ENCODE measurements around the gene BTF3L4. TPM values are rescaled to one million over a fixed set of nuclear protein-coding genes. Genes with fewer than 3 reads are reported as not detected.
"Not testable (repeated sequence)": the region's sequence is repeated elsewhere in the genome, so short reads cannot be mapped to it uniquely, and the experiment has no call there.

Gene BTF3L4
- total RNA-seq, 1 experiment from 2014 or later = 45.4 TPM

DNA sequence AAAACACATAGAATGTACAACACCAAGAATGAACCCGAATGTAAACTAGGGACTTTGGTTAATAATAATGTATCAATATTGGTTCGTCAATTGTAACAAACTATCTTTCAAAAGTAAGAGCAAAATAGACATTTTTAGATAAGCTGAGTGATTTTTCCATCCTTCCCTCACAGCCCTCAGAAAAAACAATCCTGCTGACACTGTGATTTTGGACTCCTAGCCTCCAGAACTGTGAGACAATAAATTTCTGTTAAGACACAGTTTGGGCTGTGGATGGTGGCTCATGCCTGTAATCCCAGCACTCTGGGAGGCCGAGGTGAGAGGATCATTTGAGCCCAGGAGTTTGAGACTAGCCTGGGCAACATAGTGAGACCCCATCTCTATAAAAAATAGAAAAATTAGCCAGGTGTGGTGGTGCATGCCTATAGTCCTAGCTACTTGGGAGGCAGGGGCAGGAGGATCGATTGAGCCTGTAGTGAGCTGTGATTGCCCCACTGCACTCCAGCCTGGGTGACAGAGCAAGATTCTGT, 10.4 kb upstream of the BTF3L4 start:
- not testable (repeated sequence) for H3K27me3 ChIP-seq, H3K4me3 ChIP-seq, H3K9me3 ChIP-seq, DNase-seq
- peaks cover 22% of the 10 kb centered on the region for H3K36me3 ChIP-seq

DNA sequence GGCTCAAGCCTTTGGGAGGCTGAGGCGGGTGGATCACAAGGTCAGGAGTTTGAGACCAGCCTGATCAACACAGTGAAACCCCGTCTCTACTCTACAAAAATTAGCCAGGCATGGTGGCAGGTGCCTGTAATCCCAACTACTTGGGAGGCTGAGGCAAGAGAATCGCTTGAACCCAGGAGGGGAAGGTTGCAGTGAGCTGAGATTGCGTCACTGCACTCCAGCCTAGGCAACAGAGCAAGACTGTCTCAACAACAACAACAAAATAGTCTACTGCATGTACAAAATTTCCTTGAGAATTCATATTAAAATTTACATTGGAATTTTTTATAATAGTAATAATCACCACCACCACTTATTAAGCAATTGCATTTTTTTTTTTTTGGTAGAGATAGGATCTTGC, 6.8 kb upstream of the BTF3L4 start:
- peaks cover 34% of the 10 kb centered on the region for H3K36me3 ChIP-seq
- not testable (repeated sequence) for H3K9me3 ChIP-seq

DNA sequence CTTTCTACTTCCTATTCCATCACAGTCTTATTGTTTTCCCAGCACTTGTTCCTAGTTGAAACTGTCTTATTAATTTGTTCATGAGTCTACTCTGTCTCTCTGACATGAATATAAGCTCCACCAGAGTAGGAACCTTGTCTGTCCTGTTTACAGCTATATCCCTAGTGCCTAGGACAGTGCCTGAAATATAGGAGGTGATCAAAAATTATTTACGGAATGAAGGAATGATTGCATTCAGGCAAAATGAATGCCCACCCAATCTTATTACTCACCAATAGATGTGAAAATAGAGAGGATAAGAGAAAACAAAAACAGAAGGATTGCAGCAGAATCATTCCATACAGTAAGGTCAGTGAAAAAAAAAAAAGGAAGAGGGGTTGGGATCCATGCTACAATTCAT, 2.2 kb upstream of the BTF3L4 start:
- H3K4me3 ChIP-seq = peak overlapping the region; percentile 97
- no peak for DNase-seq
- H3K27me3 ChIP-seq = no peaks in the 10 kb centered on the region
- H3K9me3 ChIP-seq = no peaks in the 10 kb centered on the region; the same call in 1 of the 2 replicates
- peaks cover 26% of the 10 kb centered on the region for H3K36me3 ChIP-seq

More for the DNA sequence above, 6.8 kb upstream of the BTF3L4 start:
- not testable (repeated sequence) for DNase-seq, H3K4me3 ChIP-seq, H3K27me3 ChIP-seq

DNA sequence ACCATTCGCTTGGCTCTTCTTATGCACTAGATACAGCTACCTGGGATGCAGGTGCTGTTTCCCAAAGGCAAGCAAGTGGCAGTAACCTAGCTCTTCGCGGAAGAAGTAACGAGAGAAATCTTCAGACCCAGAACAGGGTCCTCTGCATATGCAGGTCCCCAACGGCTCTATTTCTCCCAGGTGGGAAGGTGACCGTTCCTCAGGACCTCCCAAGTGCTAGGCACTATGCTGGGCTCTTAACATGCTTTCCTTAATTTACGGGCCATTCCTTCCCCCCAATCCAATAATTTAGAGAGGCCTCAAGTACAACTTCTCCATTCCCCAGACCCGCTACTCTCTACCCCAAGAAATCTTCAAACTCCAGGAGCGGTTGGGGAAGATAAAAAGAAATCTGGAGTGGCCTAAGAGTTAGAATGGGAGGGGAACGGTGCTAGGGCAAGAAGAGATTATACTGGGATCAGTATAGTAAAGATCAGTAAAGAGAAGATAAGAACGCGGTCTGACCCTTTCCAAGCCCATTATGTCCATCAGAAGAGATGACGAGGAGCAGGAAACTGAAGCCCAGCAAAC, 1.5 kb upstream of the BTF3L4 start:
- DNase-seq = no peak
- H3K36me3 ChIP-seq = peaks cover 23% of the 10 kb centered on the region
- peak overlapping the region; percentile 97 for H3K4me3 ChIP-seq
- no peaks in the 10 kb centered on the region for H3K27me3 ChIP-seq
- no peaks in the 10 kb centered on the region for H3K9me3 ChIP-seq

DNA sequence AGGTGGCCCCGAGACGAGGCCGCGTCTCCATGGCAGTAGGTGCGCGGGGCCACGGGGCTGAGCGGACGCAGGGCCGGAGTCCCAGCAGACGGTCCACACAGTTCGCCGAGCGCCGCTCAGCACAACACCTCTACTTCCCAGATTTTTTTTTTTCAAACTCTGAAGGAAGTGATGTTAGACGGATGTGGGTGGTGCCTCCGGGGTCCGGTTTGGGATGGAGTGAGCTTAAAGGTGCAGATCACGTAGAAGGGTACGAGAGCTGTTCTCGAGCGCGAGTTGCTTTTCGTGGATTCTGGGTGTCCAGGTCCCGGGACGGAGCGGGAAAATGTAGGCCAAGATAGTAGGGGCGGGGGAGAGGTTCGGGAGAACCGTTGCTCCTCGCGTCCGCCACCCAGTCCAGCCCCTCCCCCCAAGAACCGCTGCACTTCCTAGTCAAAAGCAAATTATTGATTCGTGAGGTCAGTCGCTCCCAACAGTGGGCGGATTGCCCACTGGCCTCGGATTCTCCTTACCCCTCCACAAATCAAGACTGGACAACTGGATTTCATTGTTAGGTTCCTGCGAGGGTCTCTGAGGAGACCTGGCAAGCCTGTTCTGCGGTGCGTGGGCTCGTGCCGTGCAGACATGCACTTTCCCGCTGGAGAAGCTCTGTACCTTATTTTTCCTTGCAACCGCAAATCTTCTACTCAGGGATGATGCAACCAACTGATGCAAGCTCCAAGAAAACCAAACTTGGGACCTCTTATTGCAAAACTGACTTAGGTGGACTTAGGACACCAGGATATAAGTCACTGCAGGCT, 829 bp upstream of the BTF3L4 start, which contains the start of gene TXNDC12:
TXNDC12 (minus strand) TSS at position 126 of the 800 bp plus-strand sequence; CDS start at position 31, 95 bp downstream.
- H3K27me3 ChIP-seq = no peaks in the 10 kb centered on the region
- H3K36me3 ChIP-seq = peaks cover 30% of the 10 kb centered on the region
- DNase-seq = peak; percentile 87
- H3K9me3 ChIP-seq = no peaks in the 10 kb centered on the region
- peak within 1 kb of the TSS; percentile 97 for H3K4me3 ChIP-seq

DNA sequence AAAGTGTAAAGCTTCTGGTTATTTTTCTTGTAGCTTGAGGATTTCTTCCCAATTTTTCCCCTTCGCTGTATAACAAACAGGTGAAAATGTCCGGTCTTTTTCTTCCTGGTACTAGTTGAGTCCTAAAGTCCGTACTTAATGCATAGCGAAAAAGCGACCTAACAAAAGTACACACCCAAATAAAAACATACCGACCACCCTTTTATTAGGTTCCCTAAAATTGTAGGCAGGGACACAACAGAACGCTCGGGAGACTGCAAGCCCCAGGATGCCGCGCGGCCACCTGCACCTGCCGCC, 281 bp upstream of the BTF3L4 start:
- no peak for DNase-seq
- H3K27me3 ChIP-seq = no peaks in the 10 kb centered on the region
- peaks cover 34% of the 10 kb centered on the region for H3K36me3 ChIP-seq
- H3K9me3 ChIP-seq = no peaks in the 10 kb centered on the region
- peak overlapping the region; percentile 97 for H3K4me3 ChIP-seq

DNA sequence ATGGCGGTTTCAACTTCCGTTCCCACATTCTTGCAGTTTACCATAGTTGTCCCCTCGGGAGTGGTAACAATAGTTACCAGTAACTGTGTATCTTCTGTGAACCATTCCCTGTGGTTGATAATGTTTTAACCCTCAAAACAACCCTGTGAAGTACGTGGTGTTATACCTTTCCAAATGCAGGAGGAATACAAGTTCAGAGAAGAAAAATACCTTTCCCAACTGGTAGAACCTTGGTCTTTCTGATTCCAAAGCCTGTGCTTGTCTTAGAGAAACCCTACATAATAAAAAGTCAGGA, 789 bp downstream of the BTF3L4 start:
- Histone ChIP-seq H3K4me3 (peak overlapping the region; percentile 97), H3K36me3 (peaks cover 30% of the 10 kb centered on the region), H3K9me3 (no peaks in the 10 kb centered on the region), H3K27me3 (no peaks in the 10 kb centered on the region)
- DNase-seq = no peak

DNA sequence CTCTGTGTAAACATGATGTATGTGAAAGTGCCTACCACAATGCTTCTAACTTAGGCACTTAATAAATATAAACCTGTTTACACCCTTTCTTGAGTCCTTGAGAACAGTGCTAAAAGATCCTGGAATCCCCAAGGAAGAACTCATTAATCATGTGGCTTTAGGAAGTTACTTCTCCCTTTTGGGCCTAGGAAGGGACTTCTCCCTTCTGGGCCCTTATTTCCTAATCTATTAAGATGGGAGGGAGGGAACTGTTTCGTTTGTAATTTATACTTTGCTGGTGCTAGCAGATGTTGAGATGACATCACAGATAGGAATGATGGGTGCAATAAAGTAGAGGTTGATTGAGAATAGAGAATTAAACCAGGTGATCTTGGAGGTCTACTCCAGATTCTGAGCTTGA, 1.2 kb downstream of the BTF3L4 start:
- peaks cover 27% of the 10 kb centered on the region for H3K36me3 ChIP-seq
- H3K27me3 ChIP-seq = no peaks in the 10 kb centered on the region
- H3K9me3 ChIP-seq = no peaks in the 10 kb centered on the region
- H3K4me3 ChIP-seq = peak overlapping the region; percentile 97
- DNase-seq = no peak

DNA sequence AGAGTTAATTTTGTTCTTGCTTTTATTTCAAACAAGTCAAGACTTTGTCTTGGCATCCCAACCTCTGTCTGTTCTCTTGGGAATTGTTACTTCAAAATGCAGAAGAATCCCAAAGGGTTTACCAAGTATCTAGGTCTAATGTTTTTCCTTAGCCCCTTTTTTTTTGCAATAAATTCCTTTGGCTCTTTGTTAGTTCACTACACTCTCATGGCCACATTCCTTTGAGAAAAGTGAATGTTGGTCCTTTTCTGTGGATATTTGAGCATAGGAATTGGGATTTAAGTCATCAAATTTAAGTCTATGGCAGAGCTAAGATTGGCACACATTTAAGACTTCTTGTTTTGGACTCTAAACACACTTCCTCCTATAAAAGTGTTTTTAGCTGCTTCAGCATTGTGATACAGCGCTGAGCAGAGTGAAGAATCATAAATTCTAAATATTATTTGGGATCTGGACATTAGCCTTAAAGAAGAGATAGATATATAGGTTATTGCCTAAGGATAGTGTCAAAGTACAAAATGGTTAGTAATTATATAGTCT, 1.9 kb downstream of the BTF3L4 start:
- no peak for DNase-seq
- H3K9me3 ChIP-seq = no peaks in the 10 kb centered on the region
- H3K4me3 ChIP-seq = no peak overlapping the region
- no peaks in the 10 kb centered on the region for H3K27me3 ChIP-seq
- H3K36me3 ChIP-seq = peaks cover 28% of the 10 kb centered on the region

DNA sequence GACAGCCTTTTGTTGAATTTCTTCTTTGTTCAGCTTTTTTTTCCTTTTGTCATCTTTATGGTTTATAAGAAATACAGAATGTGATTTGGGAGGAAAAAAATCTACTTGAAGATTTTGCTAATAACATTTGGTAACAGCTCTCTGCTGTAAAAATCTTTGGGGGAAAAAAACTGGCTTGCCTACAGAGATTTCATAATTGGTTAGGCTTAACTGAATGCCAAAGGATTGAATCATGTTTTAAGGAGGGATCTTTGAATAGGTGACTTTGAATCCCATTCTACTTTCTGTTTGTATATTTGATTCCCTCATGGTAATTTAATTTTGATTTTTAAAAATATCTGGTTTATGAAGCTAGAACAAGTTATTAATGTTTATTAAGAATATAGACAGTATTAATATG, 3.2 kb downstream of the BTF3L4 start:
- Histone ChIP-seq H3K9me3 (no peaks in the 10 kb centered on the region), H3K36me3 (peaks cover 42% of the 10 kb centered on the region), H3K27me3 (no peaks in the 10 kb centered on the region), H3K4me3 (no peak overlapping the region)
- no peak for DNase-seq

DNA sequence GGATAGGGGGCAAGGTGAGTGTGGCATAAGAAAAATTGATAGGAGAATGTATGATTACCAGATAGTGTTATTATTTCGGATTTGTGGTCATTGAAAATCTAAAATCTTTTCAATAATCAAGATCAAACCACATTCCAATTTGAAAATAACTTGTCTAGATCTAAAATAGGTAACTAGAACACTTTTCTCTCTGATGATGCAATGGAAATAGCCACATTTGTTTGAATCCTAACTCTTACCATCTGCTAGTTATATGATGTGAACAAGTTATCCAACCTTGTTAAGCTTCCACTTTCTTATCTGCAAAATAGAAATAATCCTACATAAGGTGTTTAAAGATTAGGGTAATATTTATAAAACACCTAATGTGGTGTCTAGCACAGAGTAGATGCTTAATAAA, 3.8 kb downstream of the BTF3L4 start:
- Histone ChIP-seq H3K4me3 (no peak overlapping the region), H3K27me3 (no peaks in the 10 kb centered on the region), H3K36me3 (peaks cover 48% of the 10 kb centered on the region), H3K9me3 (no peaks in the 10 kb centered on the region)
- no peak for DNase-seq

DNA sequence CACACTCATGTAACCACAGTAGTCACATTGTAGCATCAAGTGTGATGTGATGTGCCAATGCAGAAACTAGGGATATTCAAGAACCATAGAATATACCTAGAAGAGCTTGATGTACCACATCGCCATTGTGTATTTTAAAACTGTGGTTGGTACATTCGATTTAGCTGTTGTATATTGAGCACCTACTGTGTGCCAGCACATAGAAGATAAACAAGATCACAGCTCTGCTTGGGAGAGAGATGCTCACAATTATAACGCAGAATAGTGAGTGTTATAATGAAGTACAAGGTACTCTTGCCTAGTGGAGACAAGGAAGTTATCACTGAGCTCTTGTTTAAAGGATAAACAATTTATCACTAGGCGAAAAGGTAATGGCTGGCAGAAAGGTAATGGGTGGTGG, 4.7 kb downstream of the BTF3L4 start:
- Histone ChIP-seq H3K27me3 (no peaks in the 10 kb centered on the region), H3K9me3 (no peaks in the 10 kb centered on the region), H3K4me3 (no peak overlapping the region), H3K36me3 (peaks cover 57% of the 10 kb centered on the region)
- DNase-seq = no peak

DNA sequence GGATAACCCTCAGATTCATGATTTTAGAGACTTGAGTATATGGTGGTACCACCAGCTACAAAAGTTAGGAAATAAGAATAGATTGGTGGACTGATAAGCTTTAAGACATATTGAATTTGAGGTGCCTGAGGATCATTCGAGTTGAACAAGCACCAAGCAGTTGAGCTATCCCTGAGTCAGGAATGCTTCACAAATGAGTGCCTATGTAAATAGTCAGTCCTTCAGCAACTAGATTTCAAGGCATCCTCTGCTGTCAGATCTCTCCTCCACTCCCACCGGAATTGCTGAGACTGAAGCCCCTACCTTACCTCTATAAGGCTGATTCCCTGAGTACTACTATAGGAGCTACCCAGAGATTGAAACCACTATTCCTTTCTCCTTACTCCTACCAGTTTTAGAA, 7.1 kb downstream of the BTF3L4 start:
- H3K27me3 ChIP-seq = no peaks in the 10 kb centered on the region
- H3K36me3 ChIP-seq = peaks cover 72% of the 10 kb centered on the region
- no peak overlapping the region for H3K4me3 ChIP-seq
- no peaks in the 10 kb centered on the region for H3K9me3 ChIP-seq
- DNase-seq = no peak

DNA sequence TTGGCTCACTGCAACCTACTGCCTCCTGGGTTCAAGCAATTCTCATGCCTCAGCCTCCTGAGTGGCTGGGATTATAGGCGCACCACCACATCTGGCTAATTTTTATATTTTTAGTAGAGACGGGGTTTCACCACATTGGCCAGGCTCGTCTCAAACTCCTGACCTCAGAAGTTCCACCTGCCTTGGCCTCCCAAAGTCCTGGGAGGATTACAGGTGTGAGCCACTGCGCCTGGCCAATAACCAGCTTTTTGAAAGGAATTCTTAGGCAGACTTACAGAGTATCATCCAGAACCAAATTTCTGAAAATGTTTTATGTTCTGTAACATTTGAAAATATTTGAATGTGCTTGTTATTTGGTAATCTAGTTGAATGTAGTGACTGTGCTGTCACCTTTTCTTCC, 14.6 kb downstream of the BTF3L4 start:
- no peaks in the 10 kb centered on the region for H3K9me3 ChIP-seq
- no peak overlapping the region for H3K4me3 ChIP-seq
- H3K27me3 ChIP-seq = no peaks in the 10 kb centered on the region
- H3K36me3 ChIP-seq = peaks cover 50% of the 10 kb centered on the region
- no peak for DNase-seq

DNA sequence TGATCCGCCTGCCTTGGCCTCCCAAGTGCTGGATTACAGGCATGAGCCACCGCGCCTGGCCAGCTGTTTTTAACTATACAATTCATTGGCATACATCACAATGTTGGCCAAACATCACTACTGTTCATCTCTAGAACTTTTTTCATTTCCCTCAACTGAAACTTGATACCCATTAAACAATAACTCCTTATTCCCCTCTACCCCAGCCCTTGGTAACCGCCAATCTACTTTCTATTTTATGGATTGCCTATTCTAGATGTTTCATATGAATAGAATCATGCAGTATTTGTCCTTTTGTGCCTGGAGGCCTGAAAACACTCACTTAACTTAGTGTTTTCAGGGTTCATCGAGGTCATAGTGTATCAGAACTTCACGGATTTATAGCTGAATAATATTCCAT, 16.2 kb downstream of the BTF3L4 start:
- no peak for DNase-seq
- no peaks in the 10 kb centered on the region for H3K9me3 ChIP-seq
- no peaks in the 10 kb centered on the region for H3K27me3 ChIP-seq
- no peak overlapping the region for H3K4me3 ChIP-seq
- H3K36me3 ChIP-seq = peaks cover 43% of the 10 kb centered on the region

DNA sequence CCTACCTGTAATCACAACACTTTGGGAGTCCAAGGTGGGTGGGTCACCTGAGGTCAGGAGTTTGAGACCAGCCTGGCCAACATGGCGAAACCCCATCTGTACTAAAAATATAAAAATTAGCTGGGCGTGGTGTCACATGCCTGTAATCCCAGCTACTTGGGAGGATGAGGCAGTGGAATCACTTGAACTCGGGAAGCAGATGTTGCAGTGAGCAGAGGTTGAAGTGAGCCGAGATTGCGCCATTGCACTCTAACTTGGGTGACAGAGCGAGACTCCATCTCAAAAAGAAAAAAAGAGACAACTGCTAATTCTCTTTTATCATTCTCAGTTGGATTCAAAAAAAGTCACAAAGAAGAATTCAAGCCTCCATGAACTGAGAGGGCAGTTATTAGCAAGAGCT, 21.2 kb downstream of the BTF3L4 start:
- peaks cover 30% of the 10 kb centered on the region for H3K36me3 ChIP-seq
- H3K4me3 ChIP-seq, H3K9me3 ChIP-seq, DNase-seq, H3K27me3 ChIP-seq: not testable (repeated sequence)

DNA sequence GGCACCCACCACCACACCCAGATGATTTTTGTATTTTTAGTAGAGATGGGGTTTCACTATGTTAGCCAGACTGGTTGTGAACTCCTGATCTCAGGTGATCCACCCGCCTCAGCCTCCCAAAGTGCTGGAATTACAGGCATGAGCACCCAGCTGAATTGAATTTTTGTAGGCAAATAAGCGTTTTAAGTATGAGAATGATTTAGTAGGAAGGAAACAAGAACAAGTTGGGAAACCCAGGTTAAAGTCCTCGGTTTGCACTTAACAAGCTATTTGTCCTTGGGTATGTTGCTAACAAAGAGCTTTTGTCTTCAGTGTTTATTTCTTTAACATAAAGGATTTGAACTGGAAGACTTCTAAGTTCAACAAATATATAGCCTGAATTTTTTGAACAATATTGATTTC, 23.9 kb downstream of the BTF3L4 start:
- Histone ChIP-seq H3K27me3 (no peaks in the 10 kb centered on the region), H3K9me3 (no peaks in the 10 kb centered on the region), H3K4me3 (no peak overlapping the region), H3K36me3 (peaks cover 23% of the 10 kb centered on the region)
- DNase-seq = no peak

DNA sequence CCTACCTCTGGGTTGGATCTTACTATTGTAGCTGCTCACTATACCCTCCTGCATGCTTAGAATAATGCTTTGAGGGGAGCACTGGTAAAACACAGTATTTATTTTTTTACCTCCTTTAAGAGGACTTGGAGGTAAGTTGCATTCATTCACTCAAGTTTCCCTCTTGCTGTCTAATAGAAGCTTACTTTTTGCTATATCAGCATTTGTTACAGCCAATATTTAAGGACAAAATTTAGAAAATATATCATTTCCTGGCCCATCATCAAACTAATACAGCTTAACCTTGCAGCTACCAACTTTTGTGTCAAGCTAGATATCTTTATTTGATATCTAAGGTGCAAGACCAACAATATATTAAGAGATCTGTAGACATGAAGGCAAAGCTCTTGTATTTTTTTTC, 31.8 kb downstream of the BTF3L4 start:
- not testable (repeated sequence) for H3K27me3 ChIP-seq, H3K4me3 ChIP-seq, DNase-seq, H3K9me3 ChIP-seq
- H3K36me3 ChIP-seq = peaks cover 44% of the 10 kb centered on the region

Measured in MG63 (cell line).